Smooth muscle cell (in vitro differentiated cells): Measurements from ENCODE around the gene TIMM10B. TPM values are rescaled to one million over a fixed set of nuclear protein-coding genes. Genes with fewer than 3 reads are reported as not detected.

Source experiments
- DNase-seq: peaks from one replicate; lab custom pipeline; 2025; ENCODE audit not compliant: unreplicated experiment; lab: John Stamatoyannopoulos, UW
- H2AFZ ChIP-seq: fragments of 200-600 bp; sonication (generic); 2 replicates; pipeline ENCODE4 v1.6.0; 2016; ENCODE audit warnings: antibody characterized with exemption, low read depth, mild to moderate bottlenecking
- H3F3A ChIP-seq: fragments of 200-600 bp; sonication (generic); 2 replicates; pipeline ENCODE4 v1.6.0; 2017; ENCODE audit warnings: antibody characterized with exemption, low read depth
- H3K27ac ChIP-seq: fragments of 200-600 bp; sonication (generic); 2 replicates; pipeline ENCODE4 v1.5.1; 2016; ENCODE audit warnings: low read depth, mild to moderate bottlenecking
- H3K27me3 ChIP-seq: fragments of 200-600 bp; sonication (generic); 2 replicates; pipeline ENCODE4 v1.6.1; 2016; ENCODE audit warnings: low read depth, mild to moderate bottlenecking
- H3K36me3 ChIP-seq: fragments of 200-600 bp; sonication (generic); 2 replicates; pipeline ENCODE4 v1.5.1; 2016; ENCODE audit warnings: low read depth
- H3K4me1 ChIP-seq: fragments of 200-600 bp; sonication (generic); 2 replicates; pipeline ENCODE4 v1.5.1; 2016; ENCODE audit warnings: low read depth
- H3K4me2 ChIP-seq: fragments of 200-600 bp; sonication (generic); 2 replicates; pipeline ENCODE4 v1.6.0; 2016; ENCODE audit warnings: mild to moderate bottlenecking
- H3K4me3 ChIP-seq: fragments of 200-600 bp; sonication (generic); 2 replicates; pipeline ENCODE4 v1.5.1; 2016; ENCODE audit warnings: mild to moderate bottlenecking
- H3K79me2 ChIP-seq: fragments of 200-600 bp; sonication (generic); 2 replicates; pipeline ENCODE4 v1.6.0; 2016; ENCODE audit warnings: low read depth, mild to moderate bottlenecking
- H3K9ac ChIP-seq: fragments of 200-600 bp; sonication (generic); 2 replicates; pipeline ENCODE4 v1.6.0; 2016; ENCODE audit warnings: low read depth
- H3K9me3 ChIP-seq: fragments of 200-600 bp; sonication (generic); replicated peaks from 2 replicates; pipeline ENCODE4 v1.5.1; 2016; ENCODE audit warnings: low read depth
- H4K20me1 ChIP-seq: fragments of 200-600 bp; sonication (generic); 2 replicates; pipeline ENCODE4 v1.6.0; 2016; ENCODE audit warnings: low read depth
- CTCF ChIP-seq: fragments of 200-600 bp; sonication (generic); IDR thresholded peaks from 2 replicates; pipeline ENCODE4 v1.5.1; 2017; ENCODE audit warnings: borderline replicate concordance, mild to moderate bottlenecking, antibody characterized with exemption; ENCODE audit not compliant: insufficient read depth, poor library complexity, severe bottlenecking
- WGBS: methylation state at CpG from one replicate; pipeline ENCODE4 v1.1.7; 2016; ENCODE audit warnings: low lambda C conversion rate; 5-methylcytosine and 5-hydroxymethylcytosine counted together
- polyA plus RNA-seq: library from polyadenylated mRNA; unstranded; fragments of >200 nt; fragmentation: Nextera tagmentation; extraction: Ambion mirVana; gene quantifications from 2 replicates; pipeline ENCODE4 v1.2.1, GENCODE V29; 2016
- total RNA-seq: library from RNA; depleted of rRNA; stranded (reverse); fragments of >200 nt; gene quantifications from 2 replicates; pipeline ENCODE4 v1.2.3, GENCODE V29; 2014

The TIMM10B gene
- total RNA-seq (37.0 and 46.7 TPM in 2 replicates), polyA plus RNA-seq (29.1 and 43.6 TPM in 2 replicates)

DNA sequence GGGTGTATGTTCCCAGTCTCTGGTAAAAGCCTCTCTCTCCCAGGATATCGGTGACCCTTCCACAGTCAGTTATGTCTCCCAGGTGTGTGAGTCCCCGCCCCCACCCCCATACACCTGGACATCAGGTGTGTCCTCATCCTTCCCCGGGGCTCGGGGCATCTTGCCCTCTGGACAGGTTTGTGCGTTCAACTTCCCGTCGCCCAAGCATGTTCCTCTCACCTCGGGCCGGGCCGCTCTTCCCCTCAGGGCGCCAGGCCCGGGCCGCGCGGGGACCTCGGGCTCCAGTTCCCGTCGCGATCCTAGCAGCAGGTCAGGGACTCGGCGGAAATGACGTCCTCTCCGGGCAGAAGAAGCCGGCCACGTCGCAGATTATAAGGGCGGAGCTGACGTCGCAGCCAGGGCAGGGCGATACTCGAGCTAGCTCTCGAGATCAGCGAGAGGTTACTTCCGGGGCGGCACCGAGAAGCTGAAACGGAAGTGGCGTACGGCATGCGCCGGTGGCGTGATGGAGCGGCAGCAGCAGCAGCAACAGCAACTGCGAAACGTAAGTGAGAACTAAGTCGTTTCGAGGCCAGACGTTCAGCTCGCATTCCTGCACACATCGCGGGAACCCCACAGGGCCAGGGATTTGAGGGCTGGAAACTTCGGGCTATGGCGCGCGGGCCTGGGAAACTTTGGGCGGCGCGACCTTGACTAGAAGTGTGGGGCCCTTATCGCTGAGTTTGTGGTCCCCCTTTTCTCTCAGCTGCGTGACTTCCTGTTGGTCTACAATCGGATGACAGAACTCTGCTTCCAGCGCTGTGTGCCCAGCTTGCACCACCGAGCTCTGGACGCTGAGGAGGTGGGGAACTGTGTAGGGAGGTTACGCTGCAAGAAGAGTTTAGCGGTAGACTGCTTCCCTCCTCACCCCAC lies at the start of gene TIMM10B, which contains the start of gene ARFIP2:
TIMM10B (plus strand) TSS at position 490 of the 912 bp plus-strand sequence; CDS start at position 506, 16 bp downstream.
ARFIP2 (minus strand) TSS at position 320 of the 912 bp plus-strand sequence. CDS start 910 bp downstream, outside the sequence.
- H3K36me3 ChIP-seq: peaks cover 6% of the 10 kb centered on the region
- WGBS: 1% methylated on average over 65 of the region's 66 CpGs
- H3K79me2 ChIP-seq: peaks cover 50% of the 10 kb centered on the region

GRCh38 chr11:6431861-6432260 lies 49.4 kb upstream of the TIMM10B start:
- Histone ChIP-seq H3K9ac (no peak overlapping the region), H3F3A (no peaks in the 10 kb centered on the region), H3K9me3 (no peaks in the 10 kb centered on the region), H3K4me3 (no peak overlapping the region), H2AFZ (no peak overlapping the region), H3K4me1 (no peaks in the 10 kb centered on the region), H3K36me3 (no peaks in the 10 kb centered on the region), H3K79me2 (no peaks in the 10 kb centered on the region), H3K27me3 (no peaks in the 10 kb centered on the region), H3K4me2 (no peak overlapping the region), H4K20me1 (no peaks in the 10 kb centered on the region), H3K27ac (no peak overlapping the region)
- no peak for TF ChIP-seq CTCF
- 54% methylated on average over 3 of the region's 3 CpGs for WGBS
- no peak for DNase-seq

More for the DNA sequence above, at the start of gene TIMM10B, which contains the start of gene ARFIP2:
- no peaks in the 10 kb centered on the region for H3K27me3 ChIP-seq
- H3K9me3 ChIP-seq: no peaks in the 10 kb centered on the region
- no peak for TF ChIP-seq CTCF
- DNase-seq: peak; percentile 81
- peaks cover 18% of the 10 kb centered on the region for H3F3A ChIP-seq
- no peaks in the 10 kb centered on the region for H4K20me1 ChIP-seq
- peak within 1 kb of the TSS; percentile 96 for H3K27ac ChIP-seq
- H3K4me2 ChIP-seq: peak within 1 kb of the TSS; percentile 93
- H3K9ac ChIP-seq: peak within 1 kb of the TSS; percentile 99
- H2AFZ ChIP-seq: peak within 1 kb of the TSS; percentile 64
- H3K4me3 ChIP-seq: peak within 1 kb of the TSS; percentile 76
- H3K4me1 ChIP-seq: peaks cover 16% of the 10 kb centered on the region

DNA sequence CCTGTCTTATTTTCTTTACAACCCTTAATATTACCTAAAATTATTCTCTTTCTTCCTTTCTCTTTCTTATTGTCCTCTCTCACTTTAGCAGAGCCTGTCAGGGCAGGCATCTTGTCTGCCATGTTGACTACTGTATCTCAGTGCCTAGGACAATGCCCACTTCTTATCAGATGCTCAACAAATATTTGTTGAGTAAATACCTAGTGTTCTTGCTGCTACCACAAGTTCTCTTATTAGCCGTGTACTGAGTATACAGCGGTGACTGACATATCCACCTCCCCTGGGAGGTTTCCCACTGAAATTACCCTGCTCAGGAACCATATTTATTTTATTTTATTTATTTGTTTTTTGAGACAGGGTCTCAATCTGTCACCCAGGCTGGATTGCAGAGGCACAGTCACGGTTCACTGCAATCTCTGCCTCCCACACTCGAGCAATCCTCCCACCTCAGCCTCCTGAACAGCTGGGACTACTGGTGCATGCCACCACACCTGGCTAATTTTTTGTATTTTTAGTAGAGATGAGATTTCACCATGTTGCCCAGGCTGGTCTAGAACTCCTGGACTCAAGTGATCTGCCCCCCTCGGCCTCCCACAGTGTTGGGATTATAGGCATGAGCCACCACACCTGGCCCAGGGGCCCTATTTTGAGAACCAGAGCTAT lies 47.2 kb upstream of the TIMM10B start:
- H3K27ac ChIP-seq: no peak overlapping the region
- WGBS: 93% methylated on average over 5 of the region's 5 CpGs
- H3K36me3 ChIP-seq: no peaks in the 10 kb centered on the region
- H3K9ac ChIP-seq: no peak overlapping the region
- no peaks in the 10 kb centered on the region for H3K79me2 ChIP-seq
- H3K9me3 ChIP-seq: no peaks in the 10 kb centered on the region
- H3K27me3 ChIP-seq: no peaks in the 10 kb centered on the region
- no peaks in the 10 kb centered on the region for H3K4me1 ChIP-seq
- no peak overlapping the region for H2AFZ ChIP-seq
- no peak overlapping the region for H3K4me3 ChIP-seq
- no peaks in the 10 kb centered on the region for H3F3A ChIP-seq
- DNase-seq: no peak
- TF ChIP-seq CTCF: no peak
- H4K20me1 ChIP-seq: no peaks in the 10 kb centered on the region
- H3K4me2 ChIP-seq: no peak overlapping the region
